ENCODE measurements around the gene SYK. TPM values are rescaled to one million over a fixed set of nuclear protein-coding genes. Genes with fewer than 3 reads are reported as not detected.

Gene SYK
- total RNA-seq, 1 donor from 2014 or later = not detected

GRCh38 chr9:90813523-90813922, 11.9 kb downstream of the SYK start:
- Histone ChIP-seq H3K4me3 (no peak overlapping the region), H4K20me1 (ENCODE audit: low read depth) (no peaks in the 10 kb centered on the region), H3K9me3 (ENCODE audit: low read depth) (no peaks in the 10 kb centered on the region), H3K27ac (no peak overlapping the region), H2AFZ (replicated peaks) (no peak overlapping the region), H3K27me3 (peaks cover 83% of the 10 kb centered on the region), H3K9ac (no peak overlapping the region), H3K4me2 (no peak overlapping the region), H3K36me3 (no peaks in the 10 kb centered on the region), H3F3A (ENCODE audit: low read depth) (no peaks in the 10 kb centered on the region), H3K4me1 (peaks cover 10% of the 10 kb centered on the region), H3K79me2 (ENCODE audit: low read depth) (no peaks in the 10 kb centered on the region)
- no peaks in the 10 kb centered on the region for H3K36me3 Mint-ChIP-seq
- TF ChIP-seq EZH2 (IDR thresholded peaks at IDR 0.05) = no peak
- no peak for TF ChIP-seq EZH2phosphoT487 (IDR thresholded peaks at IDR 0.05)
- TF ChIP-seq, protein P1, sequence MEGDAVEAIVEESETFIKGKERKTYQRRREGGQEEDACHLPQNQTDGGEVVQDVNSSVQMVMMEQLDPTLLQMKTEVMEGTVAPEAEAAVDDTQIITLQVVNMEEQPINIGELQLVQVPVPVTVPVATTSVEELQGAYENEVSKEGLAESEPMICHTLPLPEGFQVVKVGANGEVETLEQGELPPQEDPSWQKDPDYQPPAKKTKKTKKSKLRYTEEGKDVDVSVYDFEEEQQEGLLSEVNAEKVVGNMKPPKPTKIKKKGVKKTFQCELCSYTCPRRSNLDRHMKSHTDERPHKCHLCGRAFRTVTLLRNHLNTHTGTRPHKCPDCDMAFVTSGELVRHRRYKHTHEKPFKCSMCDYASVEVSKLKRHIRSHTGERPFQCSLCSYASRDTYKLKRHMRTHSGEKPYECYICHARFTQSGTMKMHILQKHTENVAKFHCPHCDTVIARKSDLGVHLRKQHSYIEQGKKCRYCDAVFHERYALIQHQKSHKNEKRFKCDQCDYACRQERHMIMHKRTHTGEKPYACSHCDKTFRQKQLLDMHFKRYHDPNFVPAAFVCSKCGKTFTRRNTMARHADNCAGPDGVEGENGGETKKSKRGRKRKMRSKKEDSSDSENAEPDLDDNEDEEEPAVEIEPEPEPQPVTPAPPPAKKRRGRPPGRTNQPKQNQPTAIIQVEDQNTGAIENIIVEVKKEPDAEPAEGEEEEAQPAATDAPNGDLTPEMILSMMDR (IDR thresholded peaks at IDR 0.05) = no peak
- H3K4me3 Mint-ChIP-seq = no peak overlapping the region
- H3K9me3 Mint-ChIP-seq = no peaks in the 10 kb centered on the region
- H3K4me1 Mint-ChIP-seq = peaks cover 6% of the 10 kb centered on the region
- no peak overlapping the region for H3K27ac Mint-ChIP-seq
- H3K27me3 Mint-ChIP-seq (ENCODE audit: insufficient read depth, low read depth) = peaks cover 5% of the 10 kb centered on the region
- DNase-seq (ENCODE audit: low spot score) = no peak

- H3K27me3 Mint-ChIP-seq (ENCODE audit: insufficient read depth, low read depth) = peaks cover 2% of the 10 kb centered on the region
- H3K27me3 ChIP-seq = peaks cover 77% of the 10 kb centered on the region
- no peak overlapping the region for H3K9ac ChIP-seq
- TF ChIP-seq, protein P1 (IDR thresholded peaks at IDR 0.05) = no peak
- no peak for TF ChIP-seq EZH2phosphoT487 (IDR thresholded peaks at IDR 0.05)
- no peak for TF ChIP-seq EZH2 (IDR thresholded peaks at IDR 0.05)
- no peak overlapping the region for H3K4me2 ChIP-seq
- H3K4me3 ChIP-seq = no peak overlapping the region
- H3K27ac Mint-ChIP-seq = no peak overlapping the region
- H3F3A ChIP-seq (ENCODE audit: low read depth) = no peaks in the 10 kb centered on the region
- H3K27ac ChIP-seq = no peak overlapping the region
- H3K4me1 ChIP-seq = peaks cover 10% of the 10 kb centered on the region
- peaks cover 6% of the 10 kb centered on the region for H3K4me1 Mint-ChIP-seq
- no peaks in the 10 kb centered on the region for H3K9me3 ChIP-seq (ENCODE audit: low read depth)
- no peak overlapping the region for H2AFZ ChIP-seq (replicated peaks)
- no peaks in the 10 kb centered on the region for H4K20me1 ChIP-seq (ENCODE audit: low read depth)
- no peak for DNase-seq (ENCODE audit: low spot score)
- H3K9me3 Mint-ChIP-seq = no peaks in the 10 kb centered on the region
- no peak overlapping the region for H3K4me3 Mint-ChIP-seq
- H3K36me3 ChIP-seq = no peaks in the 10 kb centered on the region
- H3K79me2 ChIP-seq (ENCODE audit: low read depth) = no peaks in the 10 kb centered on the region
- H3K36me3 Mint-ChIP-seq = no peaks in the 10 kb centered on the region
Observed at GRCh38 chr9:90814355-90814754, 12.7 kb downstream of the SYK start.

GRCh38 chr9:90815183-90815943, 13.7 kb downstream of the SYK start:
- Mint-ChIP-seq H3K27me3 (ENCODE audit: insufficient read depth, low read depth) (peaks cover 4% of the 10 kb centered on the region), H3K36me3 (no peaks in the 10 kb centered on the region), H3K4me3 (no peak overlapping the region), H3K9me3 (no peaks in the 10 kb centered on the region), H3K4me1 (peaks cover 6% of the 10 kb centered on the region), H3K27ac (no peak overlapping the region)
- Histone ChIP-seq H3K4me3 (no peak overlapping the region), H3K36me3 (no peaks in the 10 kb centered on the region), H2AFZ (replicated peaks) (no peak overlapping the region), H3K27me3 (peaks cover 68% of the 10 kb centered on the region), H3K79me2 (ENCODE audit: low read depth) (no peaks in the 10 kb centered on the region), H4K20me1 (ENCODE audit: low read depth) (no peaks in the 10 kb centered on the region), H3K27ac (no peak overlapping the region), H3F3A (ENCODE audit: low read depth) (no peaks in the 10 kb centered on the region), H3K4me2 (no peak overlapping the region), H3K9ac (no peak overlapping the region), H3K4me1 (peaks cover 10% of the 10 kb centered on the region), H3K9me3 (ENCODE audit: low read depth) (no peaks in the 10 kb centered on the region)
- TF ChIP-seq, protein P1 (IDR thresholded peaks at IDR 0.05) = no peak
- TF ChIP-seq EZH2 (IDR thresholded peaks at IDR 0.05) (no peak), EZH2phosphoT487 (IDR thresholded peaks at IDR 0.05) (no peak)
- DNase-seq (ENCODE audit: low spot score) = no peak
